Measurements from ENCODE around the gene DLG2. TPM values are rescaled to one million over a fixed set of nuclear protein-coding genes. Genes with fewer than 3 reads are reported as not detected.

DLG2 gene
- total and polyA plus RNA-seq, 9 of the 15 experiments (the other 6 are each of a cell fraction or from before 2014, with no cell fraction given) = 0.52 to 1.6 (median 0.95) TPM

DNA sequence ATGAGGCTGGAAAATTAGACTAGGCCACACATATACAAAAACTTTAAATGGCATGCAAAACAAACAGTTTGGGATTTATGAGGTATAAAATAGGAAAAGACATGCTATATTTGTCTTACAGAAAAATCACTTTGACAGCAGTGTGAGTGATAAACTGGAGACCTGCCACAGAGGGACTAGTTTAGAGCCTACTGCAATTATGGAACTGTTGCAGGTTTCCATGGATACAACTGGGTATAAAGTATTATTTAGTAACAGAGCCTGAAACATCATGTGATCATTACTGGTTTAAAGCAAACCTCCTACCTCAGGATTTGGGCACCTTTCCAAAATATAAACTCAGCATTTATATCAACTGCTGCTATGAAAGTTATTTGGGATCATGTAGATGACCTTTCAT, 1032.5 kb downstream of the DLG2 start (continued):
- TF ChIP-seq, protein P1, sequence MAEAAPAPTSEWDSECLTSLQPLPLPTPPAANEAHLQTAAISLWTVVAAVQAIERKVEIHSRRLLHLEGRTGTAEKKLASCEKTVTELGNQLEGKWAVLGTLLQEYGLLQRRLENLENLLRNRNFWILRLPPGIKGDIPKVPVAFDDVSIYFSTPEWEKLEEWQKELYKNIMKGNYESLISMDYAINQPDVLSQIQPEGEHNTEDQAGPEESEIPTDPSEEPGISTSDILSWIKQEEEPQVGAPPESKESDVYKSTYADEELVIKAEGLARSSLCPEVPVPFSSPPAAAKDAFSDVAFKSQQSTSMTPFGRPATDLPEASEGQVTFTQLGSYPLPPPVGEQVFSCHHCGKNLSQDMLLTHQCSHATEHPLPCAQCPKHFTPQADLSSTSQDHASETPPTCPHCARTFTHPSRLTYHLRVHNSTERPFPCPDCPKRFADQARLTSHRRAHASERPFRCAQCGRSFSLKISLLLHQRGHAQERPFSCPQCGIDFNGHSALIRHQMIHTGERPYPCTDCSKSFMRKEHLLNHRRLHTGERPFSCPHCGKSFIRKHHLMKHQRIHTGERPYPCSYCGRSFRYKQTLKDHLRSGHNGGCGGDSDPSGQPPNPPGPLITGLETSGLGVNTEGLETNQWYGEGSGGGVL (CRISPR knock-in tag; IDR thresholded peaks at IDR 0.05) = no peak
- TF ChIP-seq NR3C1 (CRISPR knock-in tag; IDR thresholded peaks at IDR 0.05) = no peak
- no peak for TF ChIP-seq FOXK2 (conservative IDR thresholded peaks at IDR 0.05 in 1 of 2, IDR thresholded peaks at IDR 0.05 in 1 of 2; ENCODE audit: low read depth in 2 of 2)
- no peak for TF ChIP-seq SPI1 (IDR thresholded peaks at IDR 0.05; ENCODE audit: borderline replicate concordance, low read depth, low read length)
- TF ChIP-seq PBX2 (CRISPR knock-in tag; IDR thresholded peaks at IDR 0.05; ENCODE audit: low read depth) = no peak
- TF ChIP-seq PBX2 (tag; conservative IDR thresholded peaks at IDR 0.05; ENCODE audit: low read depth) = no peak
- TF ChIP-seq BDP1 (IDR thresholded peaks at IDR 0.05; ENCODE audit: insufficient read depth, insufficient read length) = no peak
- TF ChIP-seq YBX1 (IDR thresholded peaks at IDR 0.05) = no peak
- no peak for TF ChIP-seq ZC3H11A (IDR thresholded peaks at IDR 0.05; ENCODE audit: low read depth, low read length)
- no peak for TF ChIP-seq ELF4 (CRISPR knock-in tag; IDR thresholded peaks at IDR 0.05)
- TF ChIP-seq ZNF280A (IDR thresholded peaks at IDR 0.05; ENCODE audit: low read depth, partially characterized antibody) = no peak
- TF ChIP-seq RB1 (IDR thresholded peaks at IDR 0.05; ENCODE audit: low read depth) = no peak
- TF ChIP-seq ILK (tag; IDR thresholded peaks at IDR 0.05; ENCODE audit: borderline replicate concordance, low read depth) = no peak

All from K562 (cell line).